SHP77 treated with DMSO at 0.1 percent for 48 hours (cell line): ENCODE measurements around the gene PGAP6.
"Not testable (repeated sequence)": the region's sequence is repeated elsewhere in the genome, so short reads cannot be mapped to it uniquely, and the experiment has no call there.

Experiments used
- DNase-seq: peaks from one replicate; lab custom pipeline; 2025; lab: John Stamatoyannopoulos, UW

PGAP6 gene

DNA sequence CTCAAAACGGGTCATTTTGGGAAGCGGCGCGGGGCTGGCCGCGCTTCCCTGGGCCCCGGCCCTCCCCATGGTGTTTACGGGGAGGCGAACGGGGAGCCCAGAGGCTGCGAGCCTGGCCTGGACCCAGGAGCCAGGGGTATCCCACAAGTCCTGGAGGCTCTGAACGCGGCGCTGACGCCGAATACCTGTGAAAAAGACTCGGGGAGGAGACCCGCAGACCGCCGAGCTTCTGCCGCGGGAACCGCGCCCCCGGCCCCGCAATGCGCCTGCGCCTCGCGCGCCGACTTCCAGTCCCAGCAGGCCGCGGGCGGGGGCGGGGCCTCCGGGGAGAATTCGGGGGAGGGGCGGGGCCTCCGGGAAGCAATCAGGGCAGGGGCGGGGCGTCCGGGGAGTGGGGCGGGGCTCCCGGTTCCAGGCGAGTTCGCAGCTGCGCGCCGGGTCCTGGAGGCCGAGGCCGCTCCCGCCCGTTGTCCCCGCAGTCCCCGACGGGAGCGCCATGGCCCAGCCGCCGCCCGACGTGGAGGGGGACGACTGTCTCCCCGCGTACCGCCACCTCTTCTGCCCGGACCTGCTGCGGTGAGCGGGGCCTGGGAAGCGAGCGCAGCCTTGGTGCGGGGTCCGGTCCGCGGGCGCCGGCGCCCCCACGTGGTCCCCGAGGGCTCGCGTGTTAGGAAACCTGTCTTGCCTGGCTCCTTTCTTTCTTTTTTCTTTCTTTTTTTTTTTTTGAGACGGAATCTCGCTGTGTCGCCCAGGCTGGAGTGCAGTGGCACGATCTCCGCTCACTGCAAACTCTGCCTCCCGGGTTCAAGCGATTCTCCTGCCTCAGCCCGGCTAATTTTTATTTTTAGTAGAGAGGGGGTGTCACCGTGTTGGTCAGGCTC lies 19.9 kb upstream of the PGAP6 start, which contains the start of gene DECR2:
Gene DECR2 (plus strand): TSS at position 418 of the 881 bp plus-strand sequence. CDS start 79 bp downstream, at position 497.
- peak; percentile 49 for DNase-seq

DNA sequence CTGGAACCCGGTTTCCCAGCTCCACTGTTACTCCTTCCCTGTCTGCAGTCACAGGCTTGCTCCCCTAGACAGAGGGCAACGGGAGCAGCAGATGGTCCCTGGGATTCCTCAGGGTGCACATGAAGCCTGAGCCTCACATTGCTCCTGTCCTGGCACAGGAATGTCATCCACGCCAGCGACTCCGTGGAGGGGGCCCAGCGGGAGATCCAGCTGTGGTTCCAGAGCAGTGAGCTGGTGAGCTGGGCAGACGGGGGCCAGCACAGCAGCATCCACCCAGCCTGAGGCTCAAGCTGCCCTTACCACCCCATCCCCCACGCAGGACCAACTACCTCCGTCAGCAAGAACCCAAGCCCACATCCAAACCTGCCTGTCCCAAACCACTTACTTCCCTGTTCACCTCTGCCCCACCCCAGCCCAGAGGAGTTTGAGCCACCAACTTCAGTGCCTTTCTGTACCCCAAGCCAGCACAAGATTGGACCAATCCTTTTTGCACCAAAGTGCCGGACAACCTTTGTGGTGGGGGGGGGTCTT lies 18.3 kb upstream of the PGAP6 start:
- no peak for DNase-seq

- DNase-seq, result no peak
Observed at GRCh38 chr16:399340-400019, 17.7 kb upstream of the PGAP6 start.

DNA sequence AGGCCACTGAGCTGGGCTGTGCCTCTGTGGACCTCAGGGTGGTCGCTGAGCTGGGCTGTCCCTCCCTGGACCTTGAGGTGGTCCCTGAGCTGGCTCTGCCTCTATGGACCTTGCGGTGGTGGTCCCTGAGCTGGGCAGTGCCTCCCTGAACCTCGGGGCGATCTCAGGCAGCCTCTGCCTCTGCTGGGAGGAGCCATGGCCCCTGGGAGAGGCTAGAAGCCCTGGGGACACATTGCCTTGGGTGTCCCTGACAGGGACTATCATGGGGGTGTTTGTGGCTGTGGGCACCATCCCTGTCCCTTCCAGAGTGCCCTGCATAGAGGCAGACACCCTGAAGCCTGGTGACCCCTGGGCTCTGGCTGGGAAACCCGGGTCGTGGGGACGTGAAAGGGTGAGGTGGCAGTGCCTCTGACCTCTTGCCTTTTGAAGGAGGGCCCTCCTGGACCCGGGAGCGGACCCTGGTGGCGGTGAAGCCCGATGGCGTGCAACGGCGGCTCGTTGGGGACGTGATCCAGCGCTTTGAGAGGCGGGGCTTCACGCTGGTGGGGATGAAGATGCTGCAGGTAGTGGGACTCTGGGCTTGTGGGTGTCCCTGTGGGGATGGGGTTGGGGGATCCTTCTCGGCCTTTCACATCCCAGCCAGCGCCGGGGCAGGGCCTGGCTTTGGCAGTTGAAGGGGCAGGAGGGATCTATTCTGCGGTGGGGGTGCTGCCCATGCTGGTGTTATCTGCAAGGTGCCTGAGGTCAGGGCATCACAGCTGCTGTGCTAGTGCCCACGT lies 17.0 kb upstream of the PGAP6 start:
- no peak for DNase-seq

DNA sequence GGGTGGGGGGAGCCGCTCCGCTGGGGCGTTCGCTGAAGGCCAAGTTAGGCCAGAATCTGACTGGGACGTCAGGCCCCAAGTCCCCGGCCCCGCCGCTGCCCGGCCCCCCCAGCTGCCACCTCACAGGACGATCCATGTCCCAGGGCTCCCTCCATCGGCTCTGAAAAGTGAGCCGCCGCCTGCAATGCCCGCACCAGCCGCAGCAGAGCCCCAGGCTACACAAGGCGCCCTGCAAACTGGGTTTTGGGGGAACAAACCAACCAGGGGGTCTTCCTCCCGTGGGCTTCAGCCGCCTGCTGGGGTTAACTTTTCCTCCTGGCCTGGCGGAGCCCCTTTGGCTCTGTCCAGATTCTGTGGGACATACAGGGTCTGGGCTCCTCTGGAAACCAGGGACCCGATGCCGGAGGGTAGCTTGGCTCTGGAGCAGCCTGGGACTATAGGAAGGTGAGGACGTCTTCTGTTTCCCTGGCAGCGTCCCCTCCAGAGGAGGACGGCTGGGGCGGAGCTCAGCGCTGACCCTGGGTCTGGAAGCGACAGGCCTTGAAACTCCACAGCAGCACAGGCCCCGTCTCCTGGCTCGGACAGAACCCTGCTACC lies 16.1 kb upstream of the PGAP6 start:
- no peak for DNase-seq

DNA sequence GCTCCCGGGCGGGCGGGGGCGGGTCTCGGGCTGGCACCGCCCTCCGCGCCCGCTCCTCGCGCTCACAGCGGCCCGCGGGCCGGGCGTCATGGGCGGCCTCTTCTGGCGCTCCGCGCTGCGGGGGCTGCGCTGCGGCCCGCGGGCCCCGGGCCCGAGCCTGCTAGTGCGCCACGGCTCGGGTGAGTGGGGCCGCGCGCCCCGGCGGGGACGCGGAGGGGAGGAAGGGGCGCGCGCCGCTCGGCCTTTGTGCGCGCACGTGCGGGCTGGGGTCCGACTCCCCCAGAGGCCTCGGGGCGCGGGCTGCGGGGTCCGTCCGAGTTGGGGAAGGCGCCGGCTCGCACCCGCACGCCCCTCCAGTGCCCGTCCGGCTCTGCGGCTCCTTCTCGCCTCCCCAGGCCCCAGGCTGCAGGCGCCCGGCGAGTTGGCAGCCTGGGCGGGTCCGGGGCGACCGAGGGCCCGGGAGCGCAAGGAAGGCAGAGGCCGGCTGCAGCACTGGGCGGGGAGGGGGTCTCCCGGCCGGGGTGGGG lies 15.4 kb upstream of the PGAP6 start, which contains the start of gene NME4:
Gene NME4 (plus strand): TSS at position 65 of the 527 bp plus-strand sequence. CDS start 24 bp downstream, at position 89.
- no peak for DNase-seq

GRCh38 chr16:396605-397004 lies 14.8 kb upstream of the PGAP6 start:
- DNase-seq, result no peak

DNA sequence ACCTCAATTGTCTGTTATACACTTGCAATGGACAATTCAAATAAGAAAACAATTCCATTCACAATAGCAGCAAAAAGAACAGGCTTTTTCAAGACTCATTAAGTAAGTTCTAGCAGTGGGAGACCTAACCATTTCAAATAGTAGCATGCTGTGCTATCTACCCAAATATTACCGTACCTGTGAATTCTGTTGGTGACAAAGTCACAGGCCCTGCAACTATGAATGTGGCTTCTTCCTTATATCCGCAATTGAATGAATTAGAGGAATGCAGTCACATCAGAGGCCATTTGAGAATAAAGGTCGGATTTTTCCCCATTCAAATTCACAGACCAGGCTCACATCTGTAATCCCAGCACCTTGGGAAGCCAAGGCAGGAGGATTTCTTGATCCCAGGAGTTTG lies 14.4 kb upstream of the PGAP6 start:
- DNase-seq, result no peak

DNA sequence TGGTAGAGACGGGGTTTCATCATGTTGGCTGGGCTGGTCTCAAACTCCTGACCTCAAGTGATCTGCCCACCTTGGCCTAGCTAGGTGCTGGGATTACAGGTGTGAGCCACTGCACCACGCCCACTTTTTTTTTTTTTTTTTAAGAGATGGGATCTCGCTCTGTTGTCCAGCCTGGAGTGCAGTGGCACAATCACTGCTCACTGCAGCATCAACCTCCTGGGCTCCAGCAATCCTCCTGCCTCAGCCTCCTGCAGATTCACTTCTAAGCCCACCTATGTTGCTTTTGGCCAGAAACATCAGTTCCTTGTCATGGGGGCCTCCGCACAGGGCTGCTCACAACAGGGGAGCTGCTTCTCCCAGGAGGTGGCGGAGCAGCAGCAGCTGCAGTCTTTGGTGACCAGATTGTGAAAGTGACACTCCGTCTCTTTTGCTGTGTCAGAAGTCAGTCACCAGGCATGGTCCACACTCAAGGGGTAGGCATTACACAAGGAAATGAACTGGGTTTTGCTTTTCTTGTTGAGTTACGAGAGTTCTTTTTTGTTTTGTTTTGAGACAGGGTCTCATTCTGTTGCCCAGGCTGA lies 10.8 kb upstream of the PGAP6 start:
- DNase-seq, result no peak

- peak; percentile 42 for DNase-seq
Observed at GRCh38 chr16:391885-392335, 10.1 kb upstream of the PGAP6 start.

- DNase-seq, result no peak
Observed at GRCh38 chr16:389352-389751, 7.6 kb upstream of the PGAP6 start.

GRCh38 chr16:387761-388666 lies 6.2 kb upstream of the PGAP6 start:
- DNase-seq, result not testable (repeated sequence)

GRCh38 chr16:386641-387156 lies 4.9 kb upstream of the PGAP6 start:
- DNase-seq, result no peak

GRCh38 chr16:383326-384051 lies 1.7 kb upstream of the PGAP6 start:
- DNase-seq, result no peak

GRCh38 chr16:381012-381788 lies 578 bp downstream of the PGAP6 start:
- no peak for DNase-seq

DNA sequence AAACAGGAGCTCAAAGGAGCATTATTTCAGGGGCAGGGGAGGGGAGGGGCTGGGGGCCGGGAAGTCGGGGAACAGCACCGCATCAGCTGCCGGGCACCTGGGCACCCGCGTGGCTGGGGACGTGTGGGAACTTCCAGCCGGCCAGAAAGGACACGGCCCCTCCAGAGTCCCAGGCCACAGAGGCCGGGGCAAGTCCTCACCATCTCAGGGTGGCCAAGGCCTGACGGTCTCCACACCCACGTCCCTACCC lies 1.1 kb downstream of the PGAP6 start:
- DNase-seq, result no peak

- DNase-seq, result no peak
Observed at GRCh38 chr16:379961-380761, 1.6 kb downstream of the PGAP6 start.
